GM23248 (cell line): ENCODE measurements around the gene MEGF11.

Experiments
- EZH2 ChIP-seq: fragments of 200-600 bp; sonication (generic); IDR thresholded peaks from 2 replicates; pipeline ENCODE4 v1.6.1; 2018; ENCODE audit warnings: antibody characterized with exemption, mild to moderate bottlenecking; ENCODE audit not compliant: insufficient read depth, poor library complexity, severe bottlenecking
- EZH2phosphoT487 ChIP-seq: fragments of 200-600 bp; sonication (generic); IDR thresholded peaks from 2 replicates; pipeline ENCODE4 v1.6.1; 2018; ENCODE audit warnings: antibody characterized with exemption, moderate library complexity, mild to moderate bottlenecking, low read depth; ENCODE audit not compliant: insufficient read depth

- TF ChIP-seq EZH2, result no peak
- no peak for TF ChIP-seq EZH2phosphoT487
Measured at GRCh38 chr15:66107070-66107469, 146.5 kb downstream of the MEGF11 start.
